Thoracic aorta (tissue), 2 donors: ENCODE measurements around the gene SLC22A5. TPM values are rescaled to one million over a fixed set of nuclear protein-coding genes. Genes with fewer than 3 reads are reported as not detected.
A peak's percentile ranks its signal among the peaks of the same experiment; 100 is the strongest.

Experiments used
- ATAC-seq: fragments of 150-250 bp; one replicate; pipeline ENCODE4 v1.8.0; 2017; ENCODE audit warnings: low read depth; ENCODE audit not compliant: insufficient number of reproducible peaks, low FRiP score
- DNase-seq: peaks from one replicate; pipeline ENCODE4 v3.0.0-alpha.2; 2020; ENCODE audit warnings: low spot score
- H3K27ac ChIP-seq, 2 donors: fragments of 200-600 bp; sonication (generic); 1 replicate in 1 of 2; 2 replicates in 1 of 2; pipeline ENCODE4 v1.5.1; 2016; ENCODE audit warnings: mild to moderate bottlenecking in 2 of 2, moderate library complexity in 2 of 2
- H3K27me3 ChIP-seq: fragments of 200-600 bp; sonication (generic); replicated peaks from 2 replicates; pipeline ENCODE4 v1.6.0; 2016; ENCODE audit warnings: mild to moderate bottlenecking; ENCODE audit not compliant: insufficient read depth
- H3K36me3 ChIP-seq: fragments of 200-600 bp; sonication (generic); one replicate; pipeline ENCODE4 v1.5.1; 2016
- H3K4me1 ChIP-seq, 2 donors: fragments of 200-600 bp; sonication (generic); 1 replicate in 1 of 2; 2 replicates in 1 of 2; pipeline versions ENCODE4 v1.5.1 to v1.6.0; 2016; ENCODE audit warnings: low read depth in 2 of 2, mild to moderate bottlenecking in 1 of 2; ENCODE audit not compliant: control insufficient read depth in 1 of 2
- H3K4me3 ChIP-seq: fragments of 200-600 bp; sonication (generic); 2 replicates; pipeline ENCODE4 v1.5.1; 2016; ENCODE audit warnings: mild to moderate bottlenecking
- H3K9me3 ChIP-seq: fragments of 200-600 bp; sonication (generic); 2 replicates; pipeline ENCODE4 v1.5.1; 2016
- CTCF ChIP-seq: fragments of 200-600 bp; sonication (generic); IDR thresholded peaks from one replicate; pipeline ENCODE4 v1.5.1; 2019; ENCODE audit warnings: antibody characterized with exemption
- total RNA-seq, 2 donors: library from RNA; depleted of rRNA; stranded (reverse); fragments of >200 nt; gene quantifications; one replicate each; pipeline versions ENCODE4 v1.1.0 to v1.2.3, GENCODE V29; 2016

SLC22A5 gene
- total RNA-seq, 2 donors from 2014 or later: 24.9 to 30.8 TPM

- Histone ChIP-seq H3K4me1 (peaks cover 48 to 74% of the 10 kb centered on the region in 2 donors), H3K9me3 (no peaks in the 10 kb centered on the region), H3K36me3 (no peaks in the 10 kb centered on the region), H3K27ac (peak overlapping the region in 1 of 2 donors; percentile 71), H3K27me3 (no peaks in the 10 kb centered on the region), H3K4me3 (no peak overlapping the region)
- DNase-seq (no peak), ATAC-seq (no peak)
- TF ChIP-seq CTCF: no peak
These were observed 59.3 kb downstream of the SLC22A5 start for GRCh38 chr5:132428484-132429462.

- no peaks in the 10 kb centered on the region for H3K36me3 ChIP-seq
- no peak overlapping the region for H3K4me3 ChIP-seq
- no peak for TF ChIP-seq CTCF
- no peaks in the 10 kb centered on the region for H3K9me3 ChIP-seq
- H3K27me3 ChIP-seq: no peaks in the 10 kb centered on the region
- H3K27ac ChIP-seq: no peak overlapping the region
- DNase-seq: no peak
- no peak for ATAC-seq
- H3K4me1 ChIP-seq: peaks cover 41 to 67% of the 10 kb centered on the region in 2 donors
These were observed 60.2 kb downstream of the SLC22A5 start for GRCh38 chr5:132429463-132430440.

GRCh38 chr5:132430746-132431145 lies 61.2 kb downstream of the SLC22A5 start:
- Histone ChIP-seq H3K4me1 (peaks cover 32 to 58% of the 10 kb centered on the region in 2 donors), H3K4me3 (no peak overlapping the region), H3K27ac (no peak overlapping the region), H3K36me3 (no peaks in the 10 kb centered on the region), H3K27me3 (no peaks in the 10 kb centered on the region), H3K9me3 (no peaks in the 10 kb centered on the region)
- DNase-seq (no peak), ATAC-seq (no peak)
- no peak for TF ChIP-seq CTCF

- ATAC-seq: no peak
These were observed 62.1 kb downstream of the SLC22A5 start for GRCh38 chr5:132431632-132432031.

More at GRCh38 chr5:132431632-132432031, 62.1 kb downstream of the SLC22A5 start:
- Histone ChIP-seq H3K9me3 (no peaks in the 10 kb centered on the region), H3K36me3 (no peaks in the 10 kb centered on the region), H3K4me3 (no peak overlapping the region), H3K4me1 (peaks cover 24 to 52% of the 10 kb centered on the region in 2 donors), H3K27ac (no peak overlapping the region), H3K27me3 (no peaks in the 10 kb centered on the region)
- no peak for TF ChIP-seq CTCF
- no peak for DNase-seq
